Breast epithelium (tissue), 4 donors: ENCODE results near the gene TPRKB. TPM values are rescaled to one million over a fixed set of nuclear protein-coding genes. Genes with fewer than 3 reads are reported as not detected.
A peak's percentile ranks its signal among the peaks of the same experiment; 100 is the strongest.
"Not testable (repeated sequence)": the region's sequence is repeated elsewhere in the genome, so short reads cannot be mapped to it uniquely, and the experiment has no call there.

Experiments used
- DNase-seq, 2 donors: peaks; one replicate each; pipeline ENCODE4 v3.0.0-alpha.2; 2019; ENCODE audit warnings: low spot score in 2 of 2
- H3K27ac ChIP-seq, 2 donors: fragments of 200-600 bp; sonication (generic) in 1 of 2; one replicate each; pipeline ENCODE4 v1.5.1; 2016 to 2019; ENCODE audit warnings: mild to moderate bottlenecking in 1 of 2
- H3K27me3 ChIP-seq, 2 donors: fragments of 200-600 bp; sonication (generic) in 1 of 2; one replicate each; pipeline versions ENCODE4 v1.5.1 to v1.6.0; 2017 to 2019; ENCODE audit warnings: control low read depth in 1 of 2, mild to moderate bottlenecking in 1 of 2
- H3K36me3 ChIP-seq: fragments of 200-600 bp; one replicate; pipeline ENCODE4 v1.5.1; 2019
- H3K4me1 ChIP-seq, 2 donors: fragments of 200-600 bp; sonication (generic); one replicate each; pipeline ENCODE4 v1.5.1; 2016 to 2019; ENCODE audit warnings: control low read depth in 1 of 2
- H3K4me3 ChIP-seq, 3 donors: fragments of 200-600 bp; sonication (generic); 1 replicate in 2 of 3; 2 replicates in 1 of 3; pipeline ENCODE4 v1.5.1; 2016 to 2019; ENCODE audit warnings: mild to moderate bottlenecking in 3 of 3, moderate library complexity in 2 of 3
- H3K9me3 ChIP-seq, 2 donors: fragments of 200-600 bp; sonication (generic) in 1 of 2; one replicate each; pipeline ENCODE4 v1.5.1; 2016 to 2019; ENCODE audit warnings: control low read depth in 1 of 2
- CTCF ChIP-seq, 3 donors: fragments of 450-650 bp; IDR thresholded peaks; one replicate each; pipeline ENCODE4 v1.5.1; 2016 to 2017; ENCODE audit warnings: antibody characterized with exemption in 3 of 3, mild to moderate bottlenecking in 3 of 3, moderate library complexity in 3 of 3
- POLR2A ChIP-seq: fragments of 450-650 bp; IDR thresholded peaks from one replicate; pipeline ENCODE4 v1.6.1; 2016; ENCODE audit warnings: antibody characterized with exemption, mild to moderate bottlenecking, moderate library complexity
- POLR2AphosphoS5 ChIP-seq, 3 donors: sonication (generic); formaldehyde crosslinking; IDR thresholded peaks; one replicate each; pipeline ENCODE4 v1.6.1; 2017; ENCODE audit warnings: antibody characterized with exemption in 3 of 3
- intact Hi-C: fragments of 100-400 bp; cut with DNase I; formaldehyde crosslinking; loops from one replicate; pipeline ENCODE4 v1.15.1; 2023; ENCODE audit warnings: low total_unique reads
- total RNA-seq, 3 donors: library from RNA; depleted of rRNA; stranded (reverse); fragments of >200 nt; gene quantifications; one replicate each; pipeline ENCODE4 v1.1.0, GENCODE V29; 2016

TPRKB gene
- total RNA-seq, 3 donors from 2014 or later = 25.2 to 41.4 (median 32.8) TPM

GRCh38 chr2:73730810-73731209 lies 6.3 kb downstream of the TPRKB start:
- H3K27ac ChIP-seq = peak overlapping the region; percentile 6 to 32

GRCh38 chr2:73728711-73729110 lies 8.4 kb downstream of the TPRKB start:
- no peaks in the 10 kb centered on the region for H3K27me3 ChIP-seq
- no peak overlapping the region for H3K4me3 ChIP-seq
- TF ChIP-seq CTCF (IDR thresholded peaks at IDR 0.05) = no peak
- TF ChIP-seq POLR2AphosphoS5 (IDR thresholded peaks at IDR 0.05) = no peak
- no peak for TF ChIP-seq POLR2A
- H3K9me3 ChIP-seq = no peaks in the 10 kb centered on the region
- H3K27ac ChIP-seq = no peak overlapping the region
- intact Hi-C loops = no loop called here
- no peak for DNase-seq
- no peaks in the 10 kb centered on the region for H3K36me3 ChIP-seq
- no peaks in the 10 kb centered on the region for H3K4me1 ChIP-seq

More at GRCh38 chr2:73730810-73731209, 6.3 kb downstream of the TPRKB start:
- TF ChIP-seq CTCF (IDR thresholded peaks at IDR 0.05) (no peak), POLR2AphosphoS5 (IDR thresholded peaks at IDR 0.05) (no peak), POLR2A (no peak)
- H3K4me1 ChIP-seq = peaks cover 0 to 1% of the 10 kb centered on the region in 2 donors
- no peak for DNase-seq
- H3K27me3 ChIP-seq = no peaks in the 10 kb centered on the region
- no peak overlapping the region for H3K4me3 ChIP-seq
- intact Hi-C loops = no loop called here
- no peaks in the 10 kb centered on the region for H3K36me3 ChIP-seq
- H3K9me3 ChIP-seq = no peaks in the 10 kb centered on the region

- intact Hi-C loops = no loop called here
- Histone ChIP-seq H3K27ac (no peak overlapping the region), H3K4me1 (no peaks in the 10 kb centered on the region), H3K9me3 (no peaks in the 10 kb centered on the region), H3K27me3 (no peaks in the 10 kb centered on the region), H3K4me3 (no peak overlapping the region), H3K36me3 (no peaks in the 10 kb centered on the region)
- TF ChIP-seq POLR2A = no peak
- no peak for TF ChIP-seq CTCF (IDR thresholded peaks at IDR 0.05)
- TF ChIP-seq POLR2AphosphoS5 (IDR thresholded peaks at IDR 0.05) = no peak
- DNase-seq = no peak
These were observed 9.1 kb downstream of the TPRKB start for GRCh38 chr2:73728043-73728442.

GRCh38 chr2:73726657-73727056 lies 10.5 kb downstream of the TPRKB start:
- H3K27me3 ChIP-seq, H3K9me3 ChIP-seq, H3K4me3 ChIP-seq, intact Hi-C loops, H3K4me1 ChIP-seq, H3K27ac ChIP-seq, H3K36me3 ChIP-seq, DNase-seq: not testable (repeated sequence)

- no peak for TF ChIP-seq CTCF (IDR thresholded peaks at IDR 0.05)
- TF ChIP-seq POLR2AphosphoS5 (IDR thresholded peaks at IDR 0.05) = no peak
- TF ChIP-seq POLR2A = no peak
- Histone ChIP-seq H3K9me3 (no peaks in the 10 kb centered on the region), H3K4me3 (no peak overlapping the region), H3K4me1 (no peaks in the 10 kb centered on the region), H3K27me3 (no peaks in the 10 kb centered on the region), H3K27ac (no peak overlapping the region), H3K36me3 (no peaks in the 10 kb centered on the region)
- DNase-seq = no peak
- intact Hi-C loops = no loop called here
These were observed 18.1 kb downstream of the TPRKB start for GRCh38 chr2:73718851-73719621.
